DMS153 treated with DMSO at 0.1 percent for 48 hours (cell line): ENCODE measurements around the gene PTPRO.

Experiments
- DNase-seq: peaks from one replicate; lab custom pipeline; 2025; ENCODE audit not compliant: unreplicated experiment; lab: John Stamatoyannopoulos, UW

The PTPRO gene

GRCh38 chr12:15443611-15444010 is 121.3 kb downstream of the PTPRO start:
- no peak for DNase-seq

GRCh38 chr12:15444523-15444922 is 122.2 kb downstream of the PTPRO start:
- no peak for DNase-seq

DNA sequence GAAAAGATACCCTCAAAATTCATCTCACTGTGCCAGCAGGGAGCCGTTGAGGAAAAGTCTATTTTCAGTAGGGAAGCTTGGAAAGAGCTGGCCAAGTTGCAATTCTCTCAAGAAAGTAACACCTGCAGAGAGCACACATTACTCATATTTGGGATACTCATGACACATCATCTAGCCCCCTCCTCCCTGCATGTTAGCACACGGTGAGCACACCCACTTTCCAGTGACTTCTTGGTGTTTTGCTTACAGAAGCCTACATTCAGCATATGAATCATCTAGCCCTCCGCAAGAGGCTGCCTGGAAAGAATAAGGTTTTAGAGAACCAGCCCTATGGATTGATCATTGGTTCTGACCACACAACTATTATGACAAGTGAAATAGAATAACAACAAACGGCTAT is 124.5 kb downstream of the PTPRO start:
- DNase-seq, result no peak

DNA sequence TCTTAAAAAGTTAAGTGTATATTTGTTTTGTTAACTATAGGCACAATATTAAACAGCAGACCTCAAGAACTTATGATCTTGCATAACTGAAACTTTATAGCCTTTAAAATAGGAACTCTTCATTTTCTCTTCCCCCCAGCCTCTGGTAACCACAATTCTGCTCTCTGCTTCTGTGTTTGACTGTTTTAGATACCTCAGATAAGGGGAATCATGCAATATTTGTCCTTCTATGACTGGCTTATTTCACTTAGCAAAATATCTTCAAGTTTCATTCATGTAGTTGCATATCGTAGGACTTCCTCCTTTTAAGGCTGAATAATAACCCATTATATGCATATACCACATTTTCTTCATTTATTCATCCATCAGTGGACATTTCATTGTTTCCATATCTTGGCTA is 131.3 kb downstream of the PTPRO start:
- no peak for DNase-seq

DNA sequence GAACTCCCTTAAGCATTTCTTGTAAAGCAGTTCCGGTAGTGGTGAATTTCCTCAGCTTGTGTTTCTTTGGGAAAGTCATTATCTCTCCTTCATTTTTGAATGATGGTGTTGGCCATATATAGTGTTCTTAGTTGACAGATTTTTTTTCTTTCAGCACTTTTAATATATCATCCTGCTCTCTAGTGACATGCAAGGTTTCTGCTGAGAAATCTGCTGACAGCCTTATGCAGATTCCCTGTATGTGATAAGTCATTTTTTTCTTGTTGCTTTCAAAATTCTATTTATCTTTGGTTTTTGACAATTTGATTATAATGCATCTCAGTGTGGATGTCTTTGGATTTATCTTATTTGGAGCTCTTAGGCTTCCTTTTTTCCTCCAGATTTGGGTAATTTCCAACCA is 135.7 kb downstream of the PTPRO start:
- no peak for DNase-seq

GRCh38 chr12:15468911-15469310 is 146.6 kb downstream of the PTPRO start:
- no peak for DNase-seq

DNA sequence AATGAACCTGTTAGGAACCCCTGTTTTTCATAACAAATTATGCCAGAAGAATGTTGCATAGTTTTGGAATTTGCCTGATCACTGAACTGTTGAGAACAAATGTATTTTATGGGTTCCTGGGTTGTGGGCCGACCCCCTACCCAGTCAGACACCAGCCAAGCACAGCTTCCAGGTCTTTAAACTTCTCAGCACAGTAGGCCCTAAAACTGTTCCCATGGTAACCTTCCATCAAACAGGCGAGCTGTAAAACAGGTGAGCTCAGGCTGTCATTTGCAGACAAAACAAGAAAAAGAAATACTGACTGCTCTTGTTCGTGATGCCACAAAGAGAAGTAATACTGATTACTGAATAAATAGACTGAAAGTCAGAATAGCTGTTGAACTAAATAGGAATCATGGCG is 147.0 kb downstream of the PTPRO start:
- DNase-seq, result no peak

DNA sequence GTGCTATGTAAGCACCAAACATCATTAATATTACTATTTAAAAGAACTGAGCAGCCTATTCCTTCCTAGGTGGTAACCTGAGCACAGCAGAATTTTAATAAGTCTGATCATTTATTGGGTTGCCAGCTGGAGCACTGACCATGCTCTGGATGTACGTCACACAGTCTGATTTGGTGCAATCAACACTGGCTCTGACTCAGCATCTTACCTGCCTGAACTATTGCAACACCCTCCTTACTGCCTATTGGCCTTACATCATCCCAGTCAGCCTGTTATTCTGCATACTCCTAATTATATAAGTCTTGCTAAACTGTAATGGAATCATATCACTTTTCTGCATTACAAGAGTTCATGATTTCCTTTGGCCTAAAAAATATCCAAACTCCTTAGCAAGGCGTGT is 149.7 kb downstream of the PTPRO start:
- no peak for DNase-seq

DNA sequence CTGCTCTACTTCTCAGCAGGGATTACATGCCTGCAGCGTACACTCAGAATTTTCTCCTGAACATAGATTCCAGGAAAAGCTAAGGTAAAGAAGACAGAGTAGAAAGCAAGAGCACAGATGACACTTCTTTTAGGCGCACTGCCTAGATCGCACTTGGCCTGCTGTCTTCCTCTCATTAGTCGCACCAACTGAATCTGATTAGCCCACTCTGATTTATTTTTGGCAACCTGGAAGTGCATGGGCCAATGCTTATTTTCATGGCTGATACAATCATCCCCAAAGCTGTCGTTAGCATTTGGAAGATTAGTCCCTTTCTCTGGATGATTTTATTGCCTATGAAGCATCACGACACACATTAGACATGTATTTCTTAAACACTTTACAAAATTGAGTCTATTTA is 152.5 kb downstream of the PTPRO start:
- no peak for DNase-seq

- no peak for DNase-seq
Measured at GRCh38 chr12:15477761-15478160, 155.5 kb downstream of the PTPRO start.

DNA sequence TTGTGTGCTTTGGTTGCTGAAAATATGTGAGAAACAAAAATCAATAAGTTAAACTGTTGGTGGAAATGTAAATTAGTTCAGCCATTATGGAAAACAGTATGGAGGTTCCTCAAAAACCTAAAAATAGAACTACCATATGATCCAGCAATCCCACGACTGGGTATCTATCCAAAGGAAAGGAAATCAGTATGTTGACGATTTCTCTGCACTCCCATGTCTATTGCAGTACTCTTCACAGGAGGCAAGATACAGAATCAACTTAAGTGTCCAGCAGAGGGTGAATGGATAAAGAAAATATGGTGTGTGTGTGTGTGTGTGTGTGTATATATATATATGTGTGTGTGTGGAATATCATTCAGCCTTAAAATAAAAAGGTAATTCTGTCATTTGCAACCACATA is 159.5 kb downstream of the PTPRO start:
- DNase-seq, result no peak

- DNase-seq, result no peak
Measured at GRCh38 chr12:15485466-15485865, 163.2 kb downstream of the PTPRO start.

- DNase-seq, result no peak
Measured at GRCh38 chr12:15486859-15487258, 164.6 kb downstream of the PTPRO start.

DNA sequence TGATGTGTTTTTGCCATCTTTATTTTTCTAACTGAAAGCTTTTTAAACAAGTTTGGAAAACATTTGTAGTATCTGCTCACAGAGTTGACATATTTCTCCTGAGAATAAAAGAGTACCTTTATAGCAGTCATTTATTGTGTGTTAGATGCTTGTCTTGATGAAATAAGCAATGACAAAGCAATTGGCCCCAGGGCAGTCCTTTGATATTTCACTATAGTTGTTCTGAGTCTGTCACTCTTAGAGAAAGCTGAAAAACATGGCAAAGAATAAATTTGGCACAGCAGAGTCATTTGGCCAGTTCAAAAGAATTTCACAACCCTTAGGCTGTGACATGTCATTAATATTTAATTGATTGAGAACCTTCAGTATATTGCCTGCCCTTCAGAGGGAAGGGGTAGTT is 166.2 kb downstream of the PTPRO start:
- no peak for DNase-seq

- no peak for DNase-seq
Measured at GRCh38 chr12:15494329-15495046, 172.2 kb downstream of the PTPRO start.

GRCh38 chr12:15495746-15496145 is 173.4 kb downstream of the PTPRO start:
- no peak for DNase-seq

DNA sequence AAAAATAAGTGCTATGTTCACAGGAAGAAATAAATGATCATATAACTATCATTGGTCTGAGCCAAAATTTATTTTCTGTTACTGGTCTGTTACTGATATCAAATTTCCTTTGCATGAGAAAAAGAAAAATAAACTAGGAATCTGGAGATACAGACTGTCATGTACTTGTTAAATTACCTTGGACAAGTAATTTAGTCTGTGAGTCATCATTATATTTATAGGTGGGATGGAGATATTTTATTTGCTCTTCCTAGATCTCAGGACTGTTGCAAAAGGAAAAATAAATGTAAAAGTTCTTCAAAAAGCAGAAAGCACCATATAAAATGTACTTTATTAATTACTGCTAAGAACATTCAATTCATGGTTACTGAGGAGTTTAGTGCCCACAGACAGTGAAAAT is 174.4 kb downstream of the PTPRO start:
- DNase-seq, result no peak

- DNase-seq, result no peak
Measured at GRCh38 chr12:15497671-15498292, 175.5 kb downstream of the PTPRO start.

- DNase-seq, result no peak
Measured at GRCh38 chr12:15502211-15502610, 179.9 kb downstream of the PTPRO start.

GRCh38 chr12:15505616-15506015 is 183.3 kb downstream of the PTPRO start:
- DNase-seq, result no peak

GRCh38 chr12:15515010-15515409 is 192.7 kb downstream of the PTPRO start:
- DNase-seq, result no peak

GRCh38 chr12:15520083-15520482 is 197.8 kb downstream of the PTPRO start:
- DNase-seq, result peak; percentile 19

DNA sequence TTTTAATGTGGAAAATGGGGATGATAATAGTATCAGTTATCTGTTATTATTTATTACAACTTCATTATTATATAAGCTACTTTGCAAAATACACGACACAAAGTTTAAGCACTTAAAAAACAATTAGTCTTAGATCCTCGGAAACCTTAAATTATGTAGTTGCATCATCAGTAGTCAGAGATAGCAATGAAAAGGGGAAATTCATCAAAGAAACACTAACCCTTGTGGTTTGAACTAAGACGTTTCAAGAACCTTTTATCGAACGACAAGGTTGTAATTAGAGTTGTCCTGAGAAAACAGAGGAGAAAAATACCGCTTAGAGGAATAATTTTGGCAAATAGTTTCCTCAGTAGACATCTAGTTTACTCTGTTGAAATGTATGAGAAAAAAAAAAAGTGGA is 198.5 kb downstream of the PTPRO start:
- DNase-seq, result no peak
